Measurements from ENCODE around the gene TOR4A. TPM values are rescaled to one million over a fixed set of nuclear protein-coding genes. Genes with fewer than 3 reads are reported as not detected.

The TOR4A gene
- total and polyA plus RNA-seq, 9 of the 15 experiments (the other 6 are each of a cell fraction or from before 2014, with no cell fraction given) = 3.9 to 49.2 (median 8.8) TPM

DNA sequence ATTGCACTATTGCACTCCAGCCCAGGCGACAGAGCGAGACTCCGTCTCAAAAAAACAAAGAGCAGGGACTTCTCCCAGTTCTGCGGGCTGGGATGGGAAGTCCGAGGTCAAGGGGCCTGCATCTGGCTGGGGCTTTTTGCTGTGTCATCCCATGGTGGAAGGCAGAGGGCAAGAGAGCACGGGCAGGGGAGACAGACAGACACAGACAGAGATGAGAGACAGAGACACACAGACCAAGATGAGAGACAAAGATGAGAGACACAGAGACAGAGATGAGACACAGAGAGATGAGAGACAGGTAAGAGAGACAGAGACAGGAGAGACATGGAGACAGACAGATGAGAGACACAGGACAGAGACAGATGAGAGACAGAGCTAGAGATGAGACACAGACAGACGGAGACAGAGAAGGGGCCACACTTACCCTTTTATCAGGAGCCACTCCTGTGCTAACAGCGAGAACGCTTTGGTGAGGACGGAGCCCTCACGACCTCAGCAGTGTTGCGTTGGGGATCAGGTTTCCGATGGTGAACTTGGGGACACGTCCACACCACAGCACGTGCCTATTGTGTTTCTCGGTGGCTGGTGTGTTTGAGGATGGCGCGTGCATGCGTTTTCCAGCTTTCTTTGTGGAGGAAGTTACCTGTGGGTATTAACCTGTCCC, 8.9 kb upstream of the TOR4A start (continued):
- TF ChIP-seq FOXA3 (CRISPR knock-in tag; conservative IDR thresholded peaks at IDR 0.05 in 1 of 2, IDR thresholded peaks at IDR 0.05 in 1 of 2) (no peak; a peak in 2 of 4 replicates), HSF4 (CRISPR knock-in tag; IDR thresholded peaks at IDR 0.05; ENCODE audit: borderline replicate concordance) (no peak), MCM5 (IDR thresholded peaks at IDR 0.05; ENCODE audit: low read depth) (no peak), TCF7 (IDR thresholded peaks at IDR 0.05; ENCODE audit: borderline replicate concordance) (no peak), MCM7 (IDR thresholded peaks at IDR 0.05) (peak in 1 of 2 experiments; percentile 93; a peak in 1 of 4 replicates), ZNF644 (tag; IDR thresholded peaks at IDR 0.05; ENCODE audit: low read depth) (no peak), ZC3H11A (IDR thresholded peaks at IDR 0.05; ENCODE audit: low read depth, low read length) (no peak), HMGN3 (IDR thresholded peaks at IDR 0.05; ENCODE audit: borderline replicate concordance, extremely low read depth, insufficient read length, low read depth, low read length) (no peak), TAF9B (IDR thresholded peaks at IDR 0.05; ENCODE audit: partially characterized antibody) (no peak), TEAD4 (IDR thresholded peaks at IDR 0.05; ENCODE audit: low read length) (no peak), TEAD4 (CRISPR knock-in tag; IDR thresholded peaks at IDR 0.05; ENCODE audit: borderline replicate concordance) (no peak)
- TF ChIP-seq, protein P1, sequence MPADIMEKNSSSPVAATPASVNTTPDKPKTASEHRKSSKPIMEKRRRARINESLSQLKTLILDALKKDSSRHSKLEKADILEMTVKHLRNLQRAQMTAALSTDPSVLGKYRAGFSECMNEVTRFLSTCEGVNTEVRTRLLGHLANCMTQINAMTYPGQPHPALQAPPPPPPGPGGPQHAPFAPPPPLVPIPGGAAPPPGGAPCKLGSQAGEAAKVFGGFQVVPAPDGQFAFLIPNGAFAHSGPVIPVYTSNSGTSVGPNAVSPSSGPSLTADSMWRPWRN (IDR thresholded peaks at IDR 0.05; ENCODE audit: low read depth) = no peak
- TF ChIP-seq, protein P2, sequence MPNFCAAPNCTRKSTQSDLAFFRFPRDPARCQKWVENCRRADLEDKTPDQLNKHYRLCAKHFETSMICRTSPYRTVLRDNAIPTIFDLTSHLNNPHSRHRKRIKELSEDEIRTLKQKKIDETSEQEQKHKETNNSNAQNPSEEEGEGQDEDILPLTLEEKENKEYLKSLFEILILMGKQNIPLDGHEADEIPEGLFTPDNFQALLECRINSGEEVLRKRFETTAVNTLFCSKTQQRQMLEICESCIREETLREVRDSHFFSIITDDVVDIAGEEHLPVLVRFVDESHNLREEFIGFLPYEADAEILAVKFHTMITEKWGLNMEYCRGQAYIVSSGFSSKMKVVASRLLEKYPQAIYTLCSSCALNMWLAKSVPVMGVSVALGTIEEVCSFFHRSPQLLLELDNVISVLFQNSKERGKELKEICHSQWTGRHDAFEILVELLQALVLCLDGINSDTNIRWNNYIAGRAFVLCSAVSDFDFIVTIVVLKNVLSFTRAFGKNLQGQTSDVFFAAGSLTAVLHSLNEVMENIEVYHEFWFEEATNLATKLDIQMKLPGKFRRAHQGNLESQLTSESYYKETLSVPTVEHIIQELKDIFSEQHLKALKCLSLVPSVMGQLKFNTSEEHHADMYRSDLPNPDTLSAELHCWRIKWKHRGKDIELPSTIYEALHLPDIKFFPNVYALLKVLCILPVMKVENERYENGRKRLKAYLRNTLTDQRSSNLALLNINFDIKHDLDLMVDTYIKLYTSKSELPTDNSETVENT (CRISPR knock-in tag; IDR thresholded peaks at IDR 0.05) = no peak
- TF ChIP-seq, protein P3, sequence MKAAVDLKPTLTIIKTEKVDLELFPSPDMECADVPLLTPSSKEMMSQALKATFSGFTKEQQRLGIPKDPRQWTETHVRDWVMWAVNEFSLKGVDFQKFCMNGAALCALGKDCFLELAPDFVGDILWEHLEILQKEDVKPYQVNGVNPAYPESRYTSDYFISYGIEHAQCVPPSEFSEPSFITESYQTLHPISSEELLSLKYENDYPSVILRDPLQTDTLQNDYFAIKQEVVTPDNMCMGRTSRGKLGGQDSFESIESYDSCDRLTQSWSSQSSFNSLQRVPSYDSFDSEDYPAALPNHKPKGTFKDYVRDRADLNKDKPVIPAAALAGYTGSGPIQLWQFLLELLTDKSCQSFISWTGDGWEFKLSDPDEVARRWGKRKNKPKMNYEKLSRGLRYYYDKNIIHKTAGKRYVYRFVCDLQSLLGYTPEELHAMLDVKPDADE (conservative IDR thresholded peaks at IDR 0.05; ENCODE audit: control insufficient read depth, low read depth, low read length) = 0 out of 2 replicates have a peak, but pooled peaks have one; percentile 18
- TF ChIP-seq, protein P4, sequence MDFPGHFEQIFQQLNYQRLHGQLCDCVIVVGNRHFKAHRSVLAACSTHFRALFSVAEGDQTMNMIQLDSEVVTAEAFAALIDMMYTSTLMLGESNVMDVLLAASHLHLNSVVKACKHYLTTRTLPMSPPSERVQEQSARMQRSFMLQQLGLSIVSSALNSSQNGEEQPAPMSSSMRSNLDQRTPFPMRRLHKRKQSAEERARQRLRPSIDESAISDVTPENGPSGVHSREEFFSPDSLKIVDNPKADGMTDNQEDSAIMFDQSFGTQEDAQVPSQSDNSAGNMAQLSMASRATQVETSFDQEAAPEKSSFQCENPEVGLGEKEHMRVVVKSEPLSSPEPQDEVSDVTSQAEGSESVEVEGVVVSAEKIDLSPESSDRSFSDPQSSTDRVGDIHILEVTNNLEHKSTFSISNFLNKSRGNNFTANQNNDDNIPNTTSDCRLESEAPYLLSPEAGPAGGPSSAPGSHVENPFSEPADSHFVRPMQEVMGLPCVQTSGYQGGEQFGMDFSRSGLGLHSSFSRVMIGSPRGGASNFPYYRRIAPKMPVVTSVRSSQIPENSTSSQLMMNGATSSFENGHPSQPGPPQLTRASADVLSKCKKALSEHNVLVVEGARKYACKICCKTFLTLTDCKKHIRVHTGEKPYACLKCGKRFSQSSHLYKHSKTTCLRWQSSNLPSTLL (IDR thresholded peaks at IDR 0.05) = 0 out of 2 replicates have a peak, but pooled peaks have one; percentile 36
- TF ChIP-seq, protein P5, sequence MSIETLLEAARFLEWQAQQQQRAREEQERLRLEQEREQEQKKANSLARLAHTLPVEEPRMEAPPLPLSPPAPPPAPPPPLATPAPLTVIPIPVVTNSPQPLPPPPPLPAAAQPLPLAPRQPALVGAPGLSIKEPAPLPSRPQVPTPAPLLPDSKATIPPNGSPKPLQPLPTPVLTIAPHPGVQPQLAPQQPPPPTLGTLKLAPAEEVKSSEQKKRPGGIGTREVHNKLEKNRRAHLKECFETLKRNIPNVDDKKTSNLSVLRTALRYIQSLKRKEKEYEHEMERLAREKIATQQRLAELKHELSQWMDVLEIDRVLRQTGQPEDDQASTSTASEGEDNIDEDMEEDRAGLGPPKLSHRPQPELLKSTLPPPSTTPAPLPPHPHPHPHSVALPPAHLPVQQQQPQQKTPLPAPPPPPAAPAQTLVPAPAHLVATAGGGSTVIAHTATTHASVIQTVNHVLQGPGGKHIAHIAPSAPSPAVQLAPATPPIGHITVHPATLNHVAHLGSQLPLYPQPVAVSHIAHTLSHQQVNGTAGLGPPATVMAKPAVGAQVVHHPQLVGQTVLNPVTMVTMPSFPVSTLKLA (conservative IDR thresholded peaks at IDR 0.05) = peak; percentile 14 to 66; a peak in 2 of 4 replicates
- TF ChIP-seq, protein P6, sequence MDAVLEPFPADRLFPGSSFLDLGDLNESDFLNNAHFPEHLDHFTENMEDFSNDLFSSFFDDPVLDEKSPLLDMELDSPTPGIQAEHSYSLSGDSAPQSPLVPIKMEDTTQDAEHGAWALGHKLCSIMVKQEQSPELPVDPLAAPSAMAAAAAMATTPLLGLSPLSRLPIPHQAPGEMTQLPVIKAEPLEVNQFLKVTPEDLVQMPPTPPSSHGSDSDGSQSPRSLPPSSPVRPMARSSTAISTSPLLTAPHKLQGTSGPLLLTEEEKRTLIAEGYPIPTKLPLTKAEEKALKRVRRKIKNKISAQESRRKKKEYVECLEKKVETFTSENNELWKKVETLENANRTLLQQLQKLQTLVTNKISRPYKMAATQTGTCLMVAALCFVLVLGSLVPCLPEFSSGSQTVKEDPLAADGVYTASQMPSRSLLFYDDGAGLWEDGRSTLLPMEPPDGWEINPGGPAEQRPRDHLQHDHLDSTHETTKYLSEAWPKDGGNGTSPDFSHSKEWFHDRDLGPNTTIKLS (IDR thresholded peaks at IDR 0.05; ENCODE audit: borderline replicate concordance, low read depth) = no peak
